ENCODE measurements around the gene UBE2H.

Gene UBE2H

DNA sequence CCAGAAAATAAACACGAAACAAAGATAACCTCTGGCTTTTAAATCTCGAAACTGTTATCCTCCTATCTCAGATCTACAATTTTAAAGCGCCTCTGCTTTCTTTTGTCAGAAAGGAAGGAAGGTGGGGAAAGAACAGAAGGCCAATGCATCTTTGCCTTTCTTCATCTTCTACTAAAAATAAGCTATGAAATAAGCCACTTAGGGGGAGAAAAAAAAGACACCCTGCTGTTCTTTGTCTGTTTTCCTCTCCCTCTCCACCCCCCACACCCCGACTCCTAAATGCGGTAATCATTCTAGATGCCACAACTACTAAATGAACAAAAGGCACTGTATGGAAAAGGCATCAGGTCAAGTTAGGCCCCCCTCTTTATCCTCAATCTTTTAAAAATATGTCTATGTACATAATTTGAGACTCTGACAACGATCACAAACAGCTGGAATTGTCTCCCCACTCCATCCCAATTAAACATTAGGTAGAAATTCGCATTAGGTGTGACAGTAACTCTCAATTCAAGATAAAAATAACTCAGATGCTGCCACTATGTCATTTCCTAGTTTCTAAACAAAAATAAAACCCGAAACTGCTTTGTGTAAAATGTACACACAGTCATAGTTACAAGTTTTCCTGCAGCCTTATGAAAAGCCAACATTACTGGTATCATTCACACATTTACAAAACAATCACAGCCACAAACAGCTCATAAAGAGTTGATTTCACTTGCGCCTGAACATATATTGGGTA is 2.4 kb downstream of the UBE2H start:
- DNase-seq (ENCODE audit: low read depth in 2 of 2) = no peak

DNA sequence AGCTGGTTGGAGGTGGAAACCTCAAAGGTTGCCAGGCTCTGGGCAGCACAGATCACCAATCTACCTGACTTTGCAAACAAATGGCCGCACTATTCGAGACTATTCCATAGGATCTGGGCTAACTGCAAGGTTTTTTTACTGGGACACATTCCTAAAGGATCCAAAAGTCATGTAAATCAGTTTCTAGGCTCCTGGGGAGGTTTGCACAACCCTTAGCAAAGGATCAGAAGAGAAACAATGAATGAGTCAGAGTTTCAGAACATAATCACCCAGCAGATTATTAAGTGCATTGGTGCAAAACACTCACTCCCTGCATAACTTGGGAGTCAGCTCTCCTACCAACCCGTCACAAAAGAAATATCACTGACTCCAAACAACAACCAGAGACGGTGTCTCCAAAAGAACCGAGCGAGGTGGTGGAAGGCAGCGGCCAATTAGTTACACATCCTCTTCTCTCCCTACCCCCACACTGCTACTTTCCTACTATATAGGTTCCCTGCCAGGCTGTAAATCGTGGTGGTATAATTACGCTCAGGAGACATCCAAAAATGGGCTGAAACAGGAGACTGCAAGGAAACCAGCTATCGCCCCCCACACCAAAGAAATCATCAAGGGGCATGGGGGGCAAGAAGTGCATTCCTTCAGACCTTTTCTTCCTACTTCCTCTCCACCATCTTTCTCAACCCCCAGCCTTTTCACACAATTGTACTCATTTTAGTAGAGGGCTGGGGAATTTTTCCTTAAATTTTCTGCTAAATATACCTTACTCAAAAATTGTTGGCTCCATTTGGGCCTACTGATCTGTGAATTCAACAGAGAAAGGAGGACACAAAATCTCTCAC is 3.2 kb downstream of the UBE2H start:
- no peak for DNase-seq (ENCODE audit: low read depth in 2 of 2)

DNA sequence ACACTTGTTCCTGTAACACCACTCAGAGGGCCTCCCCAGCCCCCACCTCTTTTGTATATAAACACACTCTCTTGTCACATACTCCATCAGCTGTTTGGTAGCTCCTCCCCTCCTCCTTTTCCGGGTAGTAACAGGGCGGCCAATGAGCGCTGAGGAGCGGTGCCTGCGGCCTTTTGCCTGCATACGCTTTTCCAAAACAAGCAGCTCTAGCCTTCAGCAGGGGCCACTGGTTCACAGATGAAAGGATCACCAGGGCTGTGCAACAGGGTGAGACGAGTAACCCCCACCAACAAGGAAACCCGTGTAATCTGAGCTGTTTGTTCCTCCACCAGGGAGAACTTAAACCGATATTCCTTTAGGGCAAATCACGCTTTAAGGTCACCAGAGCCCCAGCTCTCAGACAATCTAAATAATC is 3.9 kb downstream of the UBE2H start:
- DNase-seq (ENCODE audit: low read depth in 2 of 2) = peak; percentile 24 to 57

DNA sequence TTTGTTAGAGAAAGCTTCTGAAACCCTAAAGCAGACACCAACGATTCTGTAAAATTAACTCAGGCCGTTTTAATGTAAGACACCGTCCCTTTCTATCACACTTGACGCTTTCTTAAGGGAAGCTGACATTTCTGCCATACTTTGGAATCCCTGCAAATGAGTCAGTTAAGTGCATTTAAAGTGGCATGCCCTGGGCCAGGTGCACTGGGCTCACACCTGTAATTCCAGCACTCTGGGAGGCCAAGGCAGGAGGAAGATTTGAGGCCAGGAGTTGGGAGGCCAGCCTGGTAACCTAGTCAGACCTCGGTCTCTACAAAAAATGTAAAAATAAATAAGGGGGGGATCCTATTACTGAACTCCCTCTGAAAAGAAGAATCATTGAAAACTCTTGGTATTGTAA is 4.4 kb downstream of the UBE2H start:
- no peak for DNase-seq (ENCODE audit: low read depth in 2 of 2)

DNA sequence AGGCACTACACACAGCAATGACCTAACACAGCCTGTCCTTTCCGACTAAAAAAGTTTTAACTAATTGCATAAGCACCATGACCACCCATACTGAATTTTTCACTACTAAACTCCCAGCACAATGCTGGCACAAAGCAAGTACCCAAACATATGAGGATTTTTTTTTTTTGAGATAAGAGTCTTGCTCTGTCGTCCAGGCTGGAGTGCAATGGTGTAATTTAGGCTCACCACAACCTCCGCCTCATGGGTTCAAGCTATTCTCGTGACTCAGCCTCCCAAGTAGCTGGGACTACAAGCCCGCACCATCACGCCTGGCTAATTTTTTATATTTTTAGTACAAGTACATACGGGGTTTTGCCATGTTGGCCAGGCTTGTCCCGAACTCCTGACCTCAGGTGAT is 5.1 kb downstream of the UBE2H start:
- DNase-seq (ENCODE audit: low read depth in 2 of 2) = no peak

DNA sequence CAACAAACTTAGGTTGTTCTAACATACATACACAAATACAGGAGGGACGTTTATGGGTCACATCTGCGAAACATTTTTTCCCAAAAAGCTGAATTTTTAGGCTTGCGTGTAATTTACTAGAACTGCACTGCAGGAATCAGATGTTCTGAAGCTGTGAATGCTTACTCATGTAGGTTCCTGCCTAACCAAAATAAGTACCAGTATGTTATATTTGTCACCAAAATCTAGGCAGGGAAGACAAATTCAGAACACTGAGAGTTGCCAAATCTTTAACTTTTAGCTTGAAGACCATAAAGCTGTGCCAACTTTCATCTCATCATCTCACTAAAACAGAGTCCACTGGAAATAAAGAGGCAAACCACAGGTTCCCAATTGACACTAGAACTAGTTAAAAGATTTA is 5.7 kb downstream of the UBE2H start:
- DNase-seq (ENCODE audit: low read depth in 2 of 2) = no peak

DNA sequence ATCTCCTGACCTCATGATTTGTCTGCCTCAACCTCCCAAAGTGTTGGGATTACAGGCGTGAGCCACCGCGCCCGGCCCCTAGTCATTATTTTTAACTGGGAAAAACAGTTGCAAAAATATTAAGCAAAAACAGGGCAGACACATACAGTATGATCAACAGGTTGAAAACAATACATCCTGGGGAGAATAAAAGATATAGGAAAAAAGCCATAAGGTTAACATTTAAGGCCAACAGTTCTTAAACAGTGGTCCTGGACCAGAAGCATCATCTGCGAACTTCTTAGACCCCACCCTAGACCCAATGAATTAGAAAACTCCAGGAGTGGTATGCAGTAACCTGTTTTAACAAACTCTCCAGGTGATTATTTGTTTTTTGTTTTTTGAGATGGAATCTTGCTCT is 6.5 kb downstream of the UBE2H start:
- no peak for DNase-seq (ENCODE audit: low read depth in 2 of 2)

DNA sequence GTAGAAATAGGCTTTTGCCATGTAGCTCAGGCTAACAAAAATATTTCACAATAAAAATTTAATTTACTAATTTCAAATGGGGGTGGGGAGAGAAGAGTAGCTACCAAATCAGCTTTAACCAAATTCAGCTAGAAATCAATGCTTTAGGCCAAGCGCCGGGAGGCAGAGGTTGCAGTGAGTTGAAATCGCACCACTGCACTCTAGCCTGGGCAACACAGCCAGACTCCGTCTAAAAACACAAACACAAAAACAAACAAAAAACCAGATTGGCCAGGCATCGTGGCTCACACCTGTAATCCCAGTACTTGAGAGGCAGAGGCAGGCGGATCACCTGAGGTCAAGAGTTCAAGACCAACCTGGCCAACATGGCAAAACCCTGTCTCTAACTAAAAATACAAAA is 9.4 kb downstream of the UBE2H start:
- DNase-seq (ENCODE audit: low read depth in 2 of 2) = no peak

DNA sequence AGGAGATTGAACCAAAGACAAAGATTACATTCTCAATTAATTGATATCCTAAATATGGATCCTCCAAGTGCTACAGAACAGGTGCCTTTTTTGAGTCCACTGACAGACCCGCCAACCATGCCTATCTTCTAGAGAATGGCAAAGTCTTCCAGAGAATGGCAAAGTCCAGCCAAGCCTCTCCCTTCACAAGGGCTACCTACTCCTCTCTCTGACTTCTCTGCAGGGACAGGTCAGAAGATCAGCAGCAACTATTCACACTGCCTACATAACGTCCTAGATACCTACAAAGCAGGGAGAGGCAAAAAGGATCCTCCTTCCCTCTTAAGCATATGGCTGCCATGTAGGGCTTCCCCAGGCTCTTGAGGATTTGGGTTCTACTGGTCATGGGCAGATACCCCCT is 12.4 kb downstream of the UBE2H start:
- DNase-seq (ENCODE audit: low read depth in 2 of 2) = no peak

DNA sequence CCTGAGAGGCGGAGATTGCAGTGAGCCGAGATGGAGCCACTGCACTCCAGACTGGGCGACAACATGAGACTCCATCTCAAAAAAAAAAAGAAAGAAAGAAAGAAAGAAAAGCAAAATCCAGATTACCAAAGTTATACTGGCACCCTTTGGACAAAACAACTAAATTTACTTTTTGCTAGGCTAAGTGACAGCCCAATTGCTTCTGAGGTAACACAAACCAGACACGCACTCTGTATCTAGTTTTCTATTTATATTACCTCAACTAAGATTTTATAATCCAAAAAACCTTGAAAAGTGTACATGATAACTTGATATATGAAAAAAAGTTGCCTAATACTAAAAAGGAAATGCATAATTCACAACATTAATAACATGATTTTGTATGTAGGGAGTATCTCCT is 12.9 kb downstream of the UBE2H start:
- DNase-seq (ENCODE audit: low read depth in 2 of 2) = no peak

DNA sequence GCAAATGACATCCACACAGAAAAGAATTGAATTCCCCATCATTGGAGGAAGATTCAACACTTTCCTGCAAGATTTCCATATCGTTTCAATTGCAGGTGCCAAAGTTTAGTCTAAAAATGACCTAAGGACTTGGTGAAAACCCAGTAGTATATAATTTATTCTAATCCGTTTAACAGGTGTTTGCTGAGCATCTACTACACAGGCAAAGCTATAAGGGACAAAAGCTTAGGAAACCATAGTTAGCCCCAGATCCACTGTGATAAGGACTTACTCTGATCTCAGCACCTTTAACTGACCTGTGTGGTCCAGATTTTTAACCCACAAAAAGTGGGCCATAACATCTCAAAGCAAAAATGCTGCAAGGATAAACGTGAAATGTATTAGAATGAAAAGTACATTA is 19.1 kb downstream of the UBE2H start:
- no peak for DNase-seq (ENCODE audit: low read depth in 2 of 2)

DNA sequence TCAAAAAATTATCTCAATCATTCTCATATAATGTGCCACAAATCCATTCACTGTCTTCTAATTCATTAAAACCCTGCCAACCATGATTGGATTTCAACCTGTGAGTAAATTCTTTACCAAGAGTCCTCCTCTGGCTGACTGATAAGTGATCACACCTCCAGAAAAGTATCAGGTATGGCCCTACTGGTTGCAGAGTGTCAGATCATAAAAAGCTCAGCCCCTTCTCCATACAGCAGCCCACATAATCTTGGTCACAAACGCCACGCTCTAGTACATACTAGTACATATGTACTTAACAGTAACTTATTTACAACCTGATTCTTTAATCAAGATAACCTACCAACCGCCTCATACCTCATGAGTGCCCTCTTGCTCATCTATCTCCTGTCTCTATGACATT is 26.1 kb downstream of the UBE2H start:
- DNase-seq (ENCODE audit: low read depth in 2 of 2) = no peak

DNA sequence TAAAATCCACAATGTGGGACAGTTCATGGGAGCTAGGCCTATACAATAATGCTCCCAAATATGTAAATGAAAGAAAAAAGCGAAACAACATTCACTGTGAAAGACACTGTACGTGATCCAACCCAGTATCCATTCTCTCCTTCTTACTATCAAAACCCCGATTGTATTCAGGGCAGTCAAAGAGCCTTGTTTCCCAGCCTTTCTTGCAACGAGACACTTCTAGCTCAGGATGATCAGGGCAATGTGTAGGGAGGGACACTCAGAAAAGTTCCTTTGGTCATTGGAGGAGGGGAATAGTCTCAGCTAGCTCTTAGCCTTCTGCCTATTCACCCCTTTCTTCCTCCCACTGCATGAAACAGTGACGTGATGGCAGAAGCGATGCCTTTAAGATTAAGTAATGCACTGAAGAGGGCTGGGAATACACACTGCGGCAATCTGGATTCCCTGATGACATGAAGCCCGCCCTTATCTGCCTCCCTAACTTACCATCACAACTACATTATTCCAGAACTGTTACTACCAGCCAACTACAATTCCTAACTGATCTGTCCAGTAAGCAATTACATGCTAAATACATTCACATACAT is 27.3 kb downstream of the UBE2H start:
- DNase-seq (ENCODE audit: low read depth in 2 of 2) = no peak

DNA sequence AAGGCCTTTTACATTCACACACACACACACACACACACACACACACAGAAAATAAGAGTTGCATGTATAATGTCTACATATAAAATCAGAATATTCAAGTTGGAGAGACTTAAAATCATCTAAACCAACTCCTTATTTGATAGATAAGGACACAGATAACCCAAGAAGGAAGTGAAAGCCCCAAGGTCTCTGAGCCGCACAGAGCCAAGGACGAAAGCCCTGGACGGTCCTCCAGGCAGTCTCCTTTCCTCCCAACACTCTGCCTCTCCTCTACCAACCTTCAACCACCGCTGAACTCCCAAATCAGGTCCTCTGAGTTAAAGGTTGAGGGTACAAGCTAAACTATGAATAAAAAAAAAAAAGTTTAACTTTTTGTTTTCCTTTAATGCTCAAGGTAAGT is 28.2 kb downstream of the UBE2H start:
- no peak for DNase-seq (ENCODE audit: low read depth in 2 of 2)

DNA sequence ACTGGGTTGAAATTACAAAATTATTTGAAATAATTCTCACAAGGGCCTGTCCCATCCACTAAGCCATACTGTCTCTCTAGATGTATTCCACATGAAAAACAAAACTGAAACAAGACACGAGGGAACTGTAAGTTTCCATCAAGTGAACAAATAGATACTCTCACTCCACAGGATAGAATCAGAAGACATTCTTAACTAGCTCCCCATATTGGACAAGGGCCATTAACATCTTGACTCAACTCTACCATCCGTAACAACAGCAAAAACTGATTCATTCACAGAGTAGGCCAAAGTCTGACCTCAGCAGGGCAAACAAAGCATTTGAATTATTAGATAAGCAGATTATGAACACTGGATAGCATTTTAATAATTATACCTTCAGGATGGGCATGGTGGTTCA is 29.1 kb downstream of the UBE2H start:
- no peak for DNase-seq (ENCODE audit: low read depth in 2 of 2)

DNA sequence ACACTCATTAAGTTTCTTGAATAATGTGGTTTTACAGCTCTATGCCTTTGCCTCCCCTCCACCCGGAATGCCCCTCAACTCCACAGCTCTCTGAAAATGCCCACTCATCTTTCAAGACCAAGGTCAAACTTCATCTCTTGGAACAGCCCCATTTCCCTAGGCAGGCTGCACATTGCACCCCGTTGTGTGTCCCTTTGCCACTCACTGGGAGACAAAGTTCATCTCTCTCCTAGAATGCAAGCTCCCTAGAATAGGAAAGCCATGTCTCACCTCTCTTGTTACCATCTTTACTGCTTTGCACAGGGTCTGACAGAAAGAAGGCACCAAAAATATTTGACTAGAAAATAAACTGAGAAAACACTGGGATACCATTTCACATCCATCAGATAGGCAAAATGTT is 33.3 kb downstream of the UBE2H start:
- DNase-seq (ENCODE audit: low read depth in 2 of 2) = no peak

DNA sequence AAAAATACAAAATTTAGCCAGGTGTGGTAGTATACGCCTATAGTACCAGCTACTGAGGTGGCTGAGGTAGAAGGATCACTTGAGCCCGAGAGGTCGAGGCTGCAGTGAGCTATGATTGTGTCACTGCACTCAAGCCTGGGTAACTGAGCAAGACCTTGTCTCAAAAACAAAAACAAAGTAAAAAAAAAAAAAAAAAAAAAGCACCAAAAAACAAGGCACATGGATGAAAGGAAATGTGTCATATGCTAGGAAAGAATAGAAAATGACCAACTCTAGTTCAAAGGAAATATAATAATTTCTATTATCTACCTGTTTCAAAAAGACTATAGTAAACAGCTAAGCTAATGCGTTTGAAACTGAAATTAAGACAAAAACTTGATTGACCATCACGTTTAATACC is 33.8 kb downstream of the UBE2H start:
- DNase-seq (ENCODE audit: low read depth in 2 of 2) = no peak

DNA sequence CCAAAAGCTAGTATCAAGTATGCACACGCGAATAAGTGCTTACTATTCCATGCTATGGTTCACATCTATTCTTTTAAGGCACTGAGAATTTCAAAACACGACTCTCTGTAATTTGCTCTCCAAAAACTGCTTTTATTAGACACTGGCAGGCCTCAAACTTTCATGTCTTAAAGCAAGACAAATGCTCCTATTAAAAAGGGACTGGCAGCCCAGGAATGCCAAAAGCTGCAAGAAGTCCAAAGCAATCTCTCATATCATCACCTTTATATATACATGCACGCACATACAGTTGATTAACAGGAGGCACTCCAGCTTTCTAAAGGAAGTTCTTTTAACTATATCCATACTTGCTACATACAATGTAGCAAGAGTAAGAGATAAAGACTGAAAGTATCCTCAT is 34.8 kb downstream of the UBE2H start:
- DNase-seq (ENCODE audit: low read depth in 2 of 2) = no peak

DNA sequence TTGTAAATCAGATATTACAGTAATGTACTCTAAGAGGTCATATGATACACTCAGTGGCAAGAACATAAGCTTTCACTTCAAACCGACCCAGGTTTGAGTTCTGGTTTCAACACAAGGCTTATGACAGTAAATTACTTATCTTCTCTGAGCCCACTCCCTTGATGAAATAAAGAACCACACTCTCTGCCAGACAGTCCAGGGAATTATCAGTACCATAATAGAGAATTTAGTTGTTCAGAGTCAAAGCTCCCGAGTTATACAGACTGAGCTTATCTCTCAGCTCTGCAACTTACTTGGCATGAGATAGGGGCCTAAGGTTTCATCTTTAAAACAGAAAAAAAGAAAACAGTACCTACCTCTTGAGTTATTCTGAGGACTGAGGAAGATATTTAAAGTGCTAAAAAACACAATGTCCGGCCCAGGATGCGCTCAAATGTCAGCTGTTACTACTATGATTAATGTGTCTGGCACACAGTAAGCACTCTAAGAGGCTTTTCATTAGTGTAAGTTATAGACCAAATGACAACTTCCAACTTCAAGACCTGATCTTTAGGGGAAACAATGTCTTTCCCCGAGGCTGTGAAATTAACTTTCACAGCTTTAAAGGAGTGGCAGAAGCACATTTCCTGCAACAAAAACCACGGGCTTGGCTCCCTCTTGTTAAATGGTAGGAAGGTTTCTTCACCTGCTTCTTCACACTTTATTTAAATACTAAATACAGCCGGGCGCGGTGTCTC is 38.1 kb downstream of the UBE2H start:
- DNase-seq (ENCODE audit: low read depth in 2 of 2) = no peak

DNA sequence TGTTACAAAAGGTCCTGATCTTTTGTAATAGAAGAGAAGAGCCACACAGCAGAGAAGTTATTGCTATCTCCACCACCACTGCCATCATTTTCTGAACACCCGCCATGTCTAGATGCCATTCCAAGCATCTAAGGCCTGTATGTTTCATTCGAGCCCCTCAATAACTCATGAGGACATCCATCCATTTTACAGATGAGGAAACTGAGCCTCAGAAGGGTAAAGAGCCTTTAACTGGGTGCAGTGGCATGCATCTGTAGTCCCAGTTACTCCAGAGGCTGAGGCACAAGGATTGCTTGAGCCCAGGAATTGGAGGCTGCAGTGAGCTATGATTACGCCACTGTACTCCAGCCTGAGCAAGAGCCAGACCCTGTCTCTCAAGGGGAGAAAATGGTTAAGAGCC is 39.3 kb downstream of the UBE2H start:
- DNase-seq (ENCODE audit: low read depth in 2 of 2) = no peak

DNA sequence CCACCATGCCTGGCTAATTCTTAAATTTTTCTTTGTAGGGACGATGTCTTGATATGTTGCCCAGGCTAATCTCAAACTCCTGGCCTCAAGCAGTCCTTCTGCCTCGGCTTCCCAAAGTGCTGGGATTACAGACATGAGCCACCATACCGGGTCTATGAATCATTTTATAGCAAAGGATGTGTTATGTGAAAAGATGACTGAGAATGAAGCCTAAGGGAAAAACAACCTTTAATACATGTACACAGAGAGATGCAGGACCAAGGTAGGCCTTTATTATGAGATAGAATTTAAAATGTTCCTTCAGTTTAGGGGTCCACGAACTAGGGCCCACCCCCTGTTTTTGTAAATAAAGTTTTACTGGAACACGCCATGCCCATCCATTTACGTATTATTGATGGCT is 41.0 kb downstream of the UBE2H start:
- DNase-seq (ENCODE audit: low read depth in 2 of 2) = no peak

DNA sequence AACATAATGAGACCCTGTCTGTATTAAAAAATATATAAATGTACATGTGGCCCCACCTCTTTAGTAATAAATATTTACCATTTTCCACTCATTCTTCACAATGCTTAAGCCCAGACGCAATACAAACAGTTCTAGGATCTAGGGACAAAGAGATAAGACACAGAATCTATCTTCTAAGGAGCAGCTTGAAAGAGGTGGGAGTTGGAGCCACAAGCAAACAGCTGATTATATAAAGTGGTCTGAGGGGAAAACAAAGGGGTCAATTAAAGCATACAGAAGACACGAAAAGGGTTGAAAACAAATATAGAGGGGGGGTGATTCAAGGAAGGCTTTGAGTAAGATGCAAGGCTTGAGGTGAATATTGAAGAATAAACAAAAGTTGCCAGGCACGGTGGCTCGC is 43.1 kb downstream of the UBE2H start:
- DNase-seq (ENCODE audit: low read depth in 2 of 2) = no peak
